GM12865 (cell line): ENCODE results near the gene RAMAC.
"Not testable (repeated sequence)": the region's sequence is repeated elsewhere in the genome, so short reads cannot be mapped to it uniquely, and the experiment has no call there.

Experiments used
- DNase-seq: peaks from one replicate; pipeline ENCODE4 v3.0.0; 2010; ENCODE audit warnings: low read depth
- H3K4me3 ChIP-seq: 2 replicates; pipeline ENCODE4 v1.5.1; 2011; ENCODE audit warnings: mild to moderate bottlenecking, low read depth, low read length, control low read depth
- CTCF ChIP-seq: IDR thresholded peaks from 2 replicates; pipeline ENCODE4 v1.5.1; 2011; ENCODE audit warnings: low read length, control low read depth, low read depth, inconsistent platforms; ENCODE audit not compliant: insufficient read depth; ENCODE audit errors: missing control alignments

RAMAC gene

GRCh38 chr15:82985688-82986441 lies at the start of gene RAMAC:
Gene RAMAC, plus strand, starts transcription at chr15:82986210. Its CDS starts 2,809 bp downstream, at chr15:82989019.
- peak within 1 kb of the TSS; percentile 95 for H3K4me3 ChIP-seq

GRCh38 chr15:82936966-82937711 lies 48.9 kb upstream of the RAMAC start:
- TF ChIP-seq CTCF = no peak
- H3K4me3 ChIP-seq = no peak overlapping the region
- DNase-seq = no peak

More at GRCh38 chr15:82985688-82986441, at the start of gene RAMAC:
- no peak for TF ChIP-seq CTCF
- peak; percentile 98 for DNase-seq

GRCh38 chr15:82937712-82938058 lies 48.3 kb upstream of the RAMAC start:
- TF ChIP-seq CTCF = no peak
- DNase-seq = no peak
- no peak overlapping the region for H3K4me3 ChIP-seq

GRCh38 chr15:82939678-82940077 lies 46.3 kb upstream of the RAMAC start:
- H3K4me3 ChIP-seq, DNase-seq: not testable (repeated sequence)

- no peak for DNase-seq
- TF ChIP-seq CTCF = no peak
- H3K4me3 ChIP-seq = no peak overlapping the region
Observed at GRCh38 chr15:82942691-82943090, 43.3 kb upstream of the RAMAC start.

GRCh38 chr15:82943176-82943575 lies 42.8 kb upstream of the RAMAC start:
- DNase-seq = no peak
- no peak overlapping the region for H3K4me3 ChIP-seq
- TF ChIP-seq CTCF = no peak

GRCh38 chr15:82944056-82944455 lies 42.0 kb upstream of the RAMAC start:
- no peak for DNase-seq
- TF ChIP-seq CTCF = no peak
- H3K4me3 ChIP-seq = no peak overlapping the region
